ENCODE measurements around the gene ZNF483. TPM values are rescaled to one million over a fixed set of nuclear protein-coding genes. Genes with fewer than 3 reads are reported as not detected.
A peak's percentile ranks its signal among the peaks of the same experiment; 100 is the strongest.
"Not testable (repeated sequence)": the region's sequence is repeated elsewhere in the genome, so short reads cannot be mapped to it uniquely, and the experiment has no call there.

ZNF483 gene
- total RNA-seq, 1 donor from 2014 or later: 18.7 TPM

DNA sequence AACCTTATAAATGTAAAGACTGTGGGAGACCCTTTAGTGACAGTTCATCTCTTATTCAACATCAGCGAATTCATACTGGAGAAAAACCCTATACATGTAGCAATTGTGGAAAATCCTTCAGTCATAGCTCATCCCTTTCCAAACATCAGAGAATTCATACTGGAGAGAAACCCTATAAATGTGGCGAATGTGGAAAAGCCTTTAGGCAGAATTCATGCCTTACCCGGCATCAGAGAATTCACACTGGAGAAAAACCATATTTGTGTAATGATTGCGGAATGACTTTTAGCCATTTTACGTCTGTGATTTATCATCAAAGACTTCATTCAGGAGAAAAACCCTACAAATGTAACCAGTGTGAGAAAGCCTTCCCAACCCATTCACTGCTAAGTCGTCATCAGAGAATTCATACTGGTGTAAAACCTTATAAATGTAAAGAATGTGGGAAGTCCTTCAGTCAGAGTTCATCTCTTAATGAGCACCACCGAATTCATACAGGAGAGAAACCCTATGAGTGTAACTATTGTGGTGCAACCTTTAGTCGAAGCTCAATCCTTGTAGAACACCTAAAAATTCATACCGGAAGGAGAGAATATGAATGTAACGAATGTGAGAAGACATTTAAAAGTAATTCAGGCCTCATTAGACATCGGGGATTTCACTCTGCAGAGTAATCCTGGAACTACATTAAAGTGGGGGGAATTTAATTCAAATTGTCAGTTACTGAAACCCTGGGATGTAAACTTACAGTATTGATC lies 17.7 kb downstream of the ZNF483 start:
- DNase-seq (ENCODE audit: low spot score): no peak

DNA sequence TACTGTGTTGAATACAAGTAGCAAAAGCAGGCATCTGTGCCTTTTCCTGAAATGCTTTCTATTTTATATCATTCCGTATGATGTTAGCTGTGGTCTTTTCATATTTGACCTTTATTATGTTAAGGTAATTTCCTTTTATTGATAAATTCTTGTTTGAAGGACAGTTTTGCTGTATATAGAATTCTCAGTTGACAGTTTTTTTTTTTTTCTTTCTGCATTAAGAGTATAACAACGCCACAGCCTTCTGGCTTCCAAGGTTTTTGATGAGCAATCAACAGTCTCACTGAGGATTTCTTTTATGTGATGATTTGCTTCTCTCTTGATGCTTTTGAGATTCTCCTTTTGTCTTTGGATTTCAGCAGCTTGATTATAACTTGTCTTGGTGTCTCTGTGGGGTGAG lies 23.6 kb downstream of the ZNF483 start:
- DNase-seq (ENCODE audit: low spot score): no peak

DNA sequence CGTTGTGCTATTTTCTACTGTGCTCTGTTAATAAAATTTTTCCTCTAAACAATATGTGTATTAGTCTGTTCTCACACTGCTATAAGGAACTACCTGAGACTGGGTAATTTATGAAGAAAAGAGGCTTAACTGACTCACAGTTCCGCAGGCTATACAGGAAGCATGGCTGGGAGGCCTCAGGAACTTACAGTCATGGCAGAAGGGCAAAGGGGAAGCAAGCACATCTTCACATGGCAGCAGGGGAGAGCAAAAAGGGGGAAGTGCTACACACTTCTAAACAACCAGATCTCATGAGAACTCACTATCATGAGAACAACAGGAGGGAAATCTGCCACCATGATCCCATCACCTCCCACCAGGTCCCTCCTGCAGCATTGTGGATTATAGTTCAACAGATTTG lies 30.4 kb downstream of the ZNF483 start:
- DNase-seq (ENCODE audit: low spot score): not testable (repeated sequence)

DNA sequence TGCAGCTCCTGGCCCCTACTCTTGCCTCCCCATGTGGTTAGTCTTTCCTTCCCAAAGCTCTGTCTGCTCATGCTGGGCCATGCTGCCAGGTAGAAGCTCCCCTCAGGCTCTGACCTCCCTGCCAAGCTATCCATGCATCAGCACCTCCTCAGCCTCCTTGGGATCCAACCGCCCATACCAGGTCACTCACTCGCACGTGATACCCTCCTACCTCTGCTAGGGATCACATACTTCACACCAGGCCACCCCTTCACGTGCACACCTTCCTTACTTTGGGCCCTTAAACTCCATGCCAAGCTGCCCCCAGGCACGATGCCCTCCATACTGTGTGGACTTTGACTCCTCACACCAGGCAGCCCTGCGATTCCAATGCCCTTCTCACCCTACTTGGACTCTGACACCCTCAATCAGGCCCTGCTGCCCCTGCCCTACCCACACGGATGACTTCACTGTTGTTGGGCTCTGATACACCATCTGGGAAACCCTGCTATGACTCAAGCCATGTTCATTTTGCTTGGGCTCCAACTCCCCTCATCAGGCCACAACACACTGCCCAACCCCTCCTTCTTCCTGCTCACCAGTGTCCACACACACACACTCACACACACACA lies 34.1 kb downstream of the ZNF483 start:
- peak; percentile 22 for DNase-seq (ENCODE audit: low spot score)

DNA sequence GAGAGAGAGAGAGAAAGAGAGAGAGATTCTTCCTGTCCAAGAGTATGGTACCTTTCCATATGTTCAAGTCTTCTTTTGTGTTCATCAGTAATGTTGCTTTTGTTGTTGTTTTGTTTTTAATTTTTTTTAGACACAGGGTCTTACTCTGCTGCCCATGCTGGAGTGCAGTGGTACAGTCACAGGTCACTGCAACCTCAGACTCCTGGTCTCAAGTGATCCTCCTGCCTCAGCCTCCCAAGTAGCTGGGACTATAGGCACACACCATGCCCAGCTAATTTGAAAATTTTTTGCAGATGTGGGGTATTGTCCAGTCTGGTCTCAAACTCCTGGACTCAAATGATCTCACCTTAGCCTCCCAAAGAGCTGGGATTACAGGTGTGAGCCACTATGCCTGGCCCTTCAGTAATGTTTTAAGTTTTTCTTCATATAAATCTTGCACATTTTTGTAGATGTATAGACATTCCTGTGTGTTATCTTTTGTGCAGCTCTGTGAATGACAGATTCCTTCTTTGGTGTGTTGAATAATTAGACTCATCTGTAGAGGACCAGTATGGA lies 36.3 kb downstream of the ZNF483 start:
- no peak for DNase-seq (ENCODE audit: low spot score)

DNA sequence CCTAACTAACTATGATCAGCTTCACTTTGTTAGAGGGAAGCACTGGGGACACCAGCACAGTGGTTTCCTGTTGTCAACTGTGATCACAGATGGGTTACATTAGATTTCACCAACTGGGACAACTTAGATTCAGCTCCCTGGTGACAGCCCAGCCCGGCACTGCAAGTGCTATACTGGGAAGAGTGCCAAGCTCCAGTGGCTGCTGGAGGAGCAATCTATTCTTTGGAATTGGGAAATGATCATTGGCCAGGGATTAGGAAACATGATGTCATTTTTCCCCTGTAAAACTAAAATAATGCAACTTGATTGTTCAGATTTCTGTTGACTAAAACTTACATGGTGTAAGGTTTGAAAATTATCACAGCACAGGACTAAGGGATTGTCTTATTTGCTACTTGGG lies 41.3 kb downstream of the ZNF483 start:
- peak; percentile 31 for DNase-seq (ENCODE audit: low spot score)

DNA sequence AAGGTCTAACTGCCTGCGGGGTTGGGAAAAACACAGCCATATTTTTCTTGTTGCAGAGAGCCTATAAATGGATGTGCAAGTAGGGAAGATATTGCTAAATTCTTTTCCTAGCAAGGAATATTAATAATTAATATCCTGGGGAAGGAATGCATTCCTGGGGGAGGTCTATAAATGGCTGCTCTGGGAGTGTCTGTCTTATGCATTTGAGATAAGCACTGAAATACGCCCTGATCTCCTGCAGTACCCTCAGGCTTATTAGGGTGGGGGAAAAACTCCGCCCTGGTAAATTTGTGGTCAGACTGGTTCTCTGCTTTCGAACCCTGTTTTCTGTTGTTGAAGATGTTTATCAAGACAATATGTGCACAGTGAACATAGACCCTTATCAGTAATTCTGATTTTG lies 43.1 kb downstream of the ZNF483 start:
- not testable (repeated sequence) for DNase-seq (ENCODE audit: low spot score)

DNA sequence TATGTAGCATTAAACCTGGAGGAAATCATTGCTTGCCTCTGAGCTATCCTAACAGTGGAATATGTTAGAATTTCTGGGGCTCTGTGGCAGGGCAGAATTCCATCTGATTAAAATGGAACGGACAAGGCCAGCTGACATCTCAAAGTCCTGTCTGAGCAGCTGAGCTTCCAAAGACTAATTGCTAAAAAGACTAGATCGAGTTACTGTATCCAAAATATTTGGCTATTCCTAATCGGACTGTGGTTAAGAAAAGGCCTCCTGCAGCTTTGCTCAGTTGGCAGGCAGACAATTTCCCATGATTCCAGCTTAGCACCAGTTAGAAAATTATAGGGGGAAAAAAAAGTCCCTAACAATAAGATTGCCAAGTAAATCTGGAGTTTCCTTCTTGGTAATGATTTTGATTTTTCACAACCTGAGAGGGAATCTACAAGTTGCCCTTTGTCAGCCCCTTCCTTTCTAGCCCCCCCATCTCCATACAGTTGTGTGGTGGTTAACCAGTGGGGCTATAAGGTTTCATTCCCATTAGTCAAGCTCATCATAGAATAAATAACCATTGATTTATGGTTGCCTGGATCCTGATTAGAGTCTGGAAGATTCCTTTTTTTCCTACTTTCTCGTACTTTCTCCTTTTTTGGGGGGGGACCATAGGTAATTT lies 48.1 kb downstream of the ZNF483 start:
- peak; percentile 22 for DNase-seq (ENCODE audit: low spot score)

DNA sequence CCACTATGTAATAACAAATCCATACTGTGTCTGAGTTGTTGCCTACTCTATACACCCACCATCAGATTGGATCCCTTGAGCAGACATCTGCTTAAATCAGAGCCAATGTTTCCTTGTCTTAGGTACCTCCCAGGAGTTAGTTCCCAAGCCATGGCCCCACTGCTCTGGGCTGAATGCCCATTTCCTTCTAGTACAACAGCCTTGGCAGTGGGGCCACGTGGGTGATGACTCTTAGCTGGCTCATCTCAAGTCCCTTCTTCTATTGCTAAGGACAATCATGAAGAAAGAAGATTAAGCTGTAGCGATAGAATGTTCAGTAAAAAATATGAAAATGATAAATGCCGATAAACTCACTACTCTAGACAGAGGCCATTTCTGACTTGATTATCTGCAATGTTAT lies 57.9 kb downstream of the ZNF483 start:
- DNase-seq (ENCODE audit: low spot score): peak; percentile 41

DNA sequence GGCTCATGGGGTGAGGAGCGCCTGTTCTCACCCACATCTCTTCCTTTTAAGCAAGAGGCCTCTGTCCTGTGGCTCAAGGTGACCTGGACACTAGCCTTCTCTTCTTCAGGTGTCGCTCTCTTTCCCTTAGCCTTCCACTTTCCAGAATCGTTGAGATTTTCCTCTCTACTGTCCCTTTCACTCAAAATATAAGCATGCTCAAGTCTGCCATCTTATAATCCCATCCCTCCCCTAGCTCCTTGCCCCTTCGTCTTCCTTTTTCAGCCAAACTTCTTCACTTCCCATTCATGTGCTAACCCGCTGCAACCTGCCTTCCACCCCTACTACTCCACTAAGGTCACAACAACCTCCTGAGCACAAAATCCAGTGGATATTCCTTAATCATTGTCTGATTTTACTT lies 61.4 kb downstream of the ZNF483 start:
- DNase-seq (ENCODE audit: low spot score): no peak

DNA sequence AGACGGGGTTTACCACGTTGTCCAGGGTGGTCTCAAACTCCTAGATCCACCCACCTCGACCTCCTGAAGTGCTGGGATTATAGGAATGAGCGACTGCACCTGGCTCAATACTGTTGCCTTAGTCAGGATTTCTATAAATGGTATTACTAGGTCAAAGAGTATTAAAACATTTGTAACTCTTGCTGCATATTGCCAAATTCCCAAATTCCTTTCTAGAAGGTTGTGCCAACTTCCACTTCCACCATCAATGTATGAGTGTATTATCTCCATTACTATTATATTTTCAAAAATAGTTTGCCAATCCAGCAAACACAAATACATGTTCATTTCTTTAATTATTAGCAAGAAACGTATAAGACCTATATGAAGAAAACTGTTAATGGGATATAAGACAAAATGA lies 63.9 kb downstream of the ZNF483 start:
- DNase-seq (ENCODE audit: low spot score): no peak

DNA sequence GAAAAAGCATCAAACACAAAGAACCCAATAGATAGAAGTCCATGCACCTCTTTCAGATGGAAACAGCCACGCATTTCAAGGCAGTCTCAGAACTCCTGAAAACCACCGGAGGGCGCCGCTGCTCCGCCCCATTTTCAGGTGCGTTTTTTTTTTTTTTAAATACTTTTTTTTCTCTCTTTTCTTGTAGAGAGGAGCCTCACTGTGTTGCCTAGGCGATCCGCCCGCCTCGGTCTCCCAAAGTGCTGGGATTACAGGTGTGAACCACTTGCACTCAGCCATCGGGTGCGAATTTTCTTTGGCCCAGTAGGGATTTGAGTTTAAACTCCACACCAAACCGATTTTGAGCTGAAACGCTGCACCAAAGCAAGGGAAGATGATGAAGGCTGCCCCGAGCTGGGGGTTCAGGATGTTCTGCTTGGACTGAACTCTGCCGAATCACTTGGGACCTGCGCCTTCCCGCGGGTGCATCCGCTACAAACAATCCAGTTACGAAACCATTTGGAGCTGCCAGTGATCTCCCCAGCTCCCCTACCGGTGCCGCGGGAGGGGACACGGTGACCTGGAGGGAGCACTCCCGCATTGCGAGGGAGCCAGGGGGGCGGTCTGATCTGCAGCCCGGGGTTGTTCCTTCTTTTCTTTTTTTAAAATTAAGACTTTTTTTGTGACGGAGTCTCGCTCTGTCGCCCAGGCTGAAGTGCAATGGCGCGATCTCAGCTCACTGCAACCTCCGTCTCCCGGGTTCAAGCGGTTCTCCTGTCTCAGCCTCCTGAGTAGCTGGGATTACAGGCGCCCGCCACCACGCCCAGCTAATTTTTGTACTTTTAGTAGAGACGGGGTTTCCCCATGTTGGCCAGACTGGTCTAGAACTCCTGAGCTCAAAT lies 73.1 kb downstream of the ZNF483 start:
- peak; percentile 66 for DNase-seq (ENCODE audit: low spot score)

DNA sequence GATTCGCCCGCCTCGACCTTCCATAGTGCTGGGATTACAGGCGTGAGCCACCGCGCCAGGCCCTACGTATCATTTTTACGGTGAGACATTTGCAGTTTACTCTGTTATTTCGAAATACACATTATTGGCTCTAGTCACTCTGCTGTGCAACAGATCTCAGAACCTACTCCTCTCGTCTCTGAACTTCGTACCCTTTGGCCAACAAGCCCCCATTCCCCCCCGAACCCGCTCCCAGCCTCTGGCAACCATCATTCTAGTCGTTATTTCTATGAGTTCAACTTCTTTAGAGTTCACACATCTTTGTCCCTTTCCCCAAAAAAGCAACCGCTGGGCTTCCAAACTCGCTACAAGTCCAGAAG lies 73.7 kb downstream of the ZNF483 start:
- DNase-seq (ENCODE audit: low spot score): no peak

DNA sequence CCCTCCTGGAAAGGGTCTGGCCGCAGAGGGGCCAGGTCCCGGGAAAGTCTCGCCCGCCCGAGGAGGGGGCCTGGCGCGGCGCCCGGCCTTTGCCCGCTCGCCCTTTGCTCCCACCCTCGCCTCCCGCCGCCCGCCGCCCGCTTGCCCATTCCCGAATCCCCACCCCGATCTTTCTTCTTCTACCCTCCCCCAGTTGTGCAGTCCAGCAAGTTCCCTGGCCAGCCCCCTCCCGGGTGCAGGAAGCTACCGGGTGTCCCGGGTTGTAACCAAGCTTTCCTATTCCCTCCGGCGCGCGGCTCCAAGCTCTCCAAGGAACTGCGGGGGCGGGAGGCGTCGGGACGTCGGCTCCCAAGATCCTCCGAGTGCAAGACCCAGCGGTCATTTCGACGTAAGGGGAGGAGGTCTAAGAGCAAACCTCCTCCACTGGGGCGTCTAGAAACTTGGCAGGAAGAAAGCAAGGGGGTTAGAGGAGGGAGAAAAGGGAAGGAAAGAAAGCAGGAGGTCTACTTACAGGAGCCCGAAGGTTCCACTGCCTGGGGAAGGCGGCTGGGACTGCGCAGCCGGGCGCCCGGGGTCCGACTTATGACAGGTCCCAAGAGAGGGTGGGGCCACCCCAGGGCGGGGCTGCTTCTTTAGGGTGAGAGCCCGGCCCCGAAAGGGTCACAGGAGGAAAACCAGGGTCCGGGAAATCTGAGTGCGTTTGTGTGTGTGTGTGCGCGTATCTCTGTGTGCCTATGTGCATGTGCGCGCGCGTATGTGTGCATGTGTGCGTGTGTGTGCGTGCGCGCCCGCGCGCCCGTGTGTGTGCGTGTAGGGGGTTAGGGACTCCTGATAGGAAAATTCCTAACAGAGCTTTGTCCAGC lies 74.3 kb downstream of the ZNF483 start, which contains the start of gene PTGR1:
Gene PTGR1 (minus strand): TSS at position 556 of the 863 bp plus-strand sequence. CDS start 2,225 bp downstream, outside the sequence.
- peak; percentile 79 for DNase-seq (ENCODE audit: low spot score)

DNA sequence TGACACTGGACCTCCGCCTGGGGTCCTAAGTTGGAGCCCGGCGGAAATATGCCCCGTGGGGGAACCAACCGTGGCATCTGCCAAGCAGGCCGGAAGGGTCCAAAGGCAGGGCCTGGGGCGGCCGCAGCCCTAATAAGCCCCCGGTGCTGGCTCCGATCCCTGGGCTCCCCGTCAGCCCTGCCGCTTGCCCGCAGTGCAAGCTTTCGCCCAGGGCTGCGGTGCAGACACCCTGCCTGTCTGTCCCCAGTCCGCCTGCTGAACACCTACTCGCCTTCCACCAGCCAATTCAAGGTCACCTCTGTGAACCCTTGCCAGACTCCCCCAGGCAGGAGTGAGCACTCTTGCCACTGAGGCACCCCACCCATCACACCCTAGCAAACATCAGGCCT lies 75.0 kb downstream of the ZNF483 start:
- DNase-seq (ENCODE audit: low spot score): no peak

DNA sequence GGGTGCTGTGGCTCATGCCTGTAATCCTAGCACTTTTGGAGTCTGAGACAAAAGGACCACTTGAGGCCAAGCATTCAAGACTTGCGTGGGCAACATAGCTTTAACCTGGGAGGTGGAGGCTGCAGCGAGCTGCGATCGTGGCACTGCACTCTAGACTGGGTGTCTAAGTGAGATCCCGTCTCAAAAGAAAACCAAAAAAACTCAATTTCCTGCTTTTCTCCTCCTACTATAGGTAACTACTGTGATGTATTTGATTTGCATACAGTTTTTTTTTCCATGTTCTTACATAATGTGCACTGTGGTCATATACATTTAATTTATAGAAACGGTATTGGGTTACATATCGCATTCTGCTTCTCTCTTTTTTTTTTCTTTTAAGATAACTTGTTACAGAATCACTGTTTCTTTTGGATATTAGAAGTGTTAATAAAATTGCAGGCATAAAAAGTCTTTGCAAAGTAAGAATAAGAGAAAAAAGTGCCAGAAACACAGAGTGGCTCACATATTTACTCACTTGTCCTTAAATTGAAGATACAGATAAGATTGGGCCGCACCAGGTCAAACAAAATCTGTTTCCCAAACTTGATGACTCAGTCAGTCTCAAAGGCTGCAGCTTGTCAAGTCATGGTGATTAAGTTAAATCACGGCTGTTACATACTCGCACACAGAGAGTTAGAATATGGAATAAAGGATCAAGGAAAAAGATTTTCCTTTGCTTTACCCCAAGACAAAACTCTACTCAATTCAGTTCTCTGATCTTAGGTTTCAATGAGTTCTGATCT lies 76.4 kb downstream of the ZNF483 start:
- DNase-seq (ENCODE audit: low spot score): no peak

DNA sequence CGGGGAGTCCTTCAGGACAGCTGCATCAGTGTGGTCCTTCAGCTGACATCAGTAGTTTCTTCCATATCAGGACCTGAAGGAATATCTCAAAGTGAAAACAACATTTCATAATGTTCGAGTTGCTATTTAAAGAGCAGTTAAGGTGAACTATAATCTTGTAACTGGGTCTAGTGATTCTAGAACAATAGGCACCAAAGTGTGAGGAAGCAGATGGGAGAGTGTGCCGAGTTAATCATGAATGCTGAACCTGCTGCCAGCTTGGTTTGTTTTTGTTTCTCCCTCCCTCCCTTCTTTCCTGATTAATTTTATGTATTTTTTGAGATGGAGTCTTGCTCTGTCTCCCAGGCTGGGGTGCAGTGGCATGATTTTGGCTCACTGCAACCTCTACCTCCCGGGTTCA lies 78.1 kb downstream of the ZNF483 start:
- DNase-seq (ENCODE audit: low spot score): no peak

DNA sequence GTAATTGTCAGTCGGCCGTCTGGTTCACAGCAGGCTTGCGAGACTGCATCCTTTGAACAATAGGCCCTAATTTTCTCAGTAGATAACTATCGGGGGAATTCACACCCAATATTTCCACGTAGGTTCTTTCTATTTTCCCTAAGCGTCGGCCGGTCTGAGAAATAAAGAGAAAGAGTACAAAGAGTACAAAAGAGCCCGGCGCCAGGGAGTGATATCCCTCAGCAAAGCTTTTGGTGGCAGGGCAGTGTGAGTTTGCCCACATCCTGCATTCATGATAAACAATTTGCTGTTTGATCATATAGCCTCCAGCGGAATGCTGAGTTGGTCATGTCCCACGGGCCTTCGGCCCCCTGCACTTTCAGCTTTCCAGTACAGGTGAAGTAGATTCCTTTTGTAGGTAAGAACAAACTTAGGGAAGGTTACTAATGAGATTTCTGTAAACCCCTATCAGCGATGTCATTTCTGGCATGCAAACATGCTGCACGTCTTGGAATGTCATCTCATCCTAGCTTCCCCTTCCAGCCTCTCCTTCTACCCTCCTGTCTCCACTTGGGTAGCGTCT lies 79.2 kb downstream of the ZNF483 start:
- no peak for DNase-seq (ENCODE audit: low spot score)

DNA sequence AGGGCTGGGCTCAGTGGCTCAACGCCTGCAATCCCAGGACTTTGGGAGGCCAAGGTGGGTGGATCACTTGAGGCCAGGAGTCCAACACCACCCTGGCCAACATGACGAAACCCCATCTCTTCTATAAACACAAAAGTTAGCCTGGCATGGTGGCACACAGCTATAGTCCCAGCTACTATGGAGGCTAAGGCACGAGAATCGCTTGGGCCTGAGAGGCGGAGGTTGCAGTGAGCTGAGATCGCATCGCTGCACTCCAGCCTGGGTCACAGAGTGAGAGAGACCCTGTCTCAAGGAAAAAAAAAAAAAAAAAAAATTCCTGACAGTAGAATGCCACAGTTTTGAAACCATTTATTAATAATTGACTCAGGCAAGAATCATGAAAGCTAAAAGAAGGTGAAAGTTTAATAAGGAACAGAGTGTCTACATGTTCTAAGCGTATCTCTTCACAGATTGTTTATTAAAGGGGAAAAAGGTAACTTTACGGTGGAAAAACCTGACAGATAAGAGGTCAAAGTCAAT lies 80.1 kb downstream of the ZNF483 start:
- peak; percentile 49 for DNase-seq (ENCODE audit: low spot score)
